B cell (primary cell): ENCODE measurements around the gene STRA8. TPM values are rescaled to one million over a fixed set of nuclear protein-coding genes. Genes with fewer than 3 reads are reported as not detected.

ENCODE experiments used
- ATAC-seq: fragments of 200-7000 bp; cut with Tn5 transposase; one replicate; pipeline ENCODE4 v1.10.0; 2021; ENCODE audit warnings: low read depth, mild to moderate bottlenecking, moderate number of reproducible peaks, moderate library complexity
- CTCF ChIA-PET: fragments of 350-600 bp; sonication (Branson Sonifier 250); formaldehyde crosslinking; loops from one replicate; lab custom pipeline; 2021; ENCODE audit warnings: antibody characterized with exemption, inconsistent platforms; lab: Charles Lee
- POLR2A ChIA-PET: fragments of 350-600 bp; sonication (Branson Sonifier 250); formaldehyde crosslinking; loops from one replicate; lab custom pipeline; 2021; ENCODE audit warnings: antibody characterized with exemption; lab: Charles Lee
- DNase-seq: peaks from one replicate; pipeline ENCODE4 v3.0.0; 2013
- H2AFZ ChIP-seq: 2 replicates; pipeline ENCODE4 v1.6.1; 2012; ENCODE audit warnings: mild to moderate bottlenecking, low read depth, low read length; ENCODE audit not compliant: insufficient read depth, poor library complexity, severe bottlenecking
- H3K27ac ChIP-seq, 2 donors: 1 replicate in 1 of 2; 2 replicates in 1 of 2; pipeline ENCODE4 v1.5.1; 2012 to 2013; ENCODE audit warnings: low read length in 2 of 2, mild to moderate bottlenecking in 2 of 2, moderate library complexity in 1 of 2
- H3K27me3 ChIP-seq, 4 experiments: fragments of 200-600 bp in 1 of 4; sonication (generic) in 1 of 4; replicated peaks in 1 of 4; 1 replicate in 2 of 4; 2 replicates in 2 of 4; pipeline versions ENCODE4 v1.6.1 to v1.7.0; 2013 to 2016; ENCODE audit warnings: low read length in 3 of 4, mild to moderate bottlenecking in 2 of 4, mixed read lengths in 1 of 4, moderate library complexity in 1 of 4; ENCODE audit not compliant: insufficient read depth in 4 of 4, control insufficient read depth in 3 of 4; ENCODE audit errors: control extremely low read depth in 1 of 4
- H3K36me3 ChIP-seq, 2 experiments: replicated peaks in 1 of 2; 1 replicate in 1 of 2; 2 replicates in 1 of 2; pipeline versions ENCODE4 v1.6.1 to v1.7.1; 2013; ENCODE audit warnings: low read length in 1 of 2; ENCODE audit not compliant: insufficient read depth in 2 of 2, control insufficient read depth in 1 of 2; ENCODE audit errors: control extremely low read depth in 1 of 2, extremely low read depth in 1 of 2
- H3K4me1 ChIP-seq, 2 donors: fragments of 200-600 bp in 1 of 2; sonication (generic) in 1 of 2; 1 replicate in 1 of 2; 2 replicates in 1 of 2; pipeline versions ENCODE4 v1.5.1 to v1.6.1; 2013 to 2017; ENCODE audit warnings: low read length in 2 of 2; ENCODE audit not compliant: control insufficient read depth in 2 of 2, insufficient read depth in 2 of 2
- H3K4me2 ChIP-seq: replicated peaks from 2 replicates; pipeline ENCODE3; 2012; ENCODE audit warnings: mild to moderate bottlenecking, low read depth, low read length; ENCODE audit not compliant: poor library complexity, severe bottlenecking
- H3K4me3 ChIP-seq, 5 experiments: fragments of 200-600 bp in 1 of 5; sonication (generic) in 1 of 5; 1 replicate in 3 of 5; 2 replicates in 2 of 5; pipeline versions ENCODE4 v1.5.1 to v1.7.0; 2011 to 2016; ENCODE audit warnings: low read length in 4 of 5, mild to moderate bottlenecking in 4 of 5, low read depth in 2 of 5, control low read depth in 1 of 5, moderate library complexity in 1 of 5; ENCODE audit not compliant: insufficient read depth in 1 of 5; ENCODE audit errors: control extremely low read depth in 1 of 5, extremely low read depth in 1 of 5
- H3K79me2 ChIP-seq: fragments of 200-600 bp; sonication (generic); one replicate; pipeline ENCODE4 v1.6.0; 2016; ENCODE audit warnings: low read length; ENCODE audit not compliant: control insufficient read depth, insufficient read depth
- H3K9ac ChIP-seq: fragments of 200-600 bp; sonication (generic); 2 replicates; pipeline ENCODE4 v1.6.1; 2017; ENCODE audit warnings: mild to moderate bottlenecking, low read length, moderate library complexity
- H3K9me3 ChIP-seq, 3 donors: one replicate each; pipeline versions ENCODE4 v1.6.1 to v1.7.1; 2013; ENCODE audit warnings: low read length in 2 of 3; ENCODE audit not compliant: control insufficient read depth in 2 of 3, insufficient read depth in 1 of 3; ENCODE audit errors: control extremely low read depth in 1 of 3
- H4K20me1 ChIP-seq: 2 replicates; pipeline ENCODE4 v1.6.0; 2012; ENCODE audit warnings: mild to moderate bottlenecking, low read length; ENCODE audit not compliant: insufficient read depth, control insufficient read depth, poor library complexity, severe bottlenecking
- H3K27ac Mint-ChIP-seq: one replicate; pipeline ENCODE4 v1.8.0; 2021; ENCODE audit warnings: mixed read lengths
- H3K27me3 Mint-ChIP-seq: one replicate; pipeline ENCODE4 v1.8.0; 2021; ENCODE audit warnings: mixed read lengths
- H3K4me1 Mint-ChIP-seq: one replicate; pipeline ENCODE4 v1.8.0; 2021; ENCODE audit warnings: mixed read lengths
- H3K4me3 Mint-ChIP-seq: one replicate; pipeline ENCODE4 v1.8.0; 2021; ENCODE audit warnings: mixed read lengths
- H3K9me3 Mint-ChIP-seq: one replicate; pipeline ENCODE4 v1.8.0; 2022; ENCODE audit warnings: mixed read lengths; ENCODE audit not compliant: insufficient read depth
- CTCF ChIP-seq: fragments of 200-600 bp; IDR thresholded peaks from one replicate; pipeline ENCODE4 v1.8.0; 2022; ENCODE audit warnings: antibody characterized with exemption, mild to moderate bottlenecking
- EZH2 ChIP-seq: IDR thresholded peaks from 2 replicates; pipeline ENCODE4 v1.6.1; 2012; ENCODE audit warnings: borderline replicate concordance, low read depth, mild to moderate bottlenecking, moderate library complexity, low read length; ENCODE audit not compliant: insufficient read depth, poor library complexity, severe bottlenecking
- WGBS: methylation state at CpG from one replicate; pipeline ENCODE4 v1.1.5; 2013; ENCODE audit warnings: missing lambda C conversion rate; ENCODE audit not compliant: insufficient coverage; 5-methylcytosine and 5-hydroxymethylcytosine counted together
- intact Hi-C: fragments of 100-400 bp; cut with micrococcal nuclease; formaldehyde crosslinking; loops from one replicate; pipeline ENCODE4 v1.10.0; 2022
- polyA plus RNA-seq: library from polyadenylated mRNA; depleted of rRNA; stranded (reverse); fragments of >200 nt; gene quantifications from 2 replicates; pipeline ENCODE4 v1.2.3, GENCODE V29; 2012
- total RNA-seq, 2 donors: library from RNA; stranded (reverse); fragments of 120-200 nt in 1 of 2; gene quantifications; 1 replicate in 1 of 2; 2 replicates in 1 of 2; pipeline versions ENCODE4 v1.2.3 to v1.2.4, GENCODE V29; 2013 to 2022

Gene STRA8
- total and polyA plus RNA-seq, 2 donors (not counting 1 experiment from before 2014, with no cell fraction given): not detected

GRCh38 chr7:135285547-135286233 is 52.1 kb downstream of the STRA8 start:
- POLR2A ChIA-PET: no interaction called here

More at GRCh38 chr7:135285547-135286233, 52.1 kb downstream of the STRA8 start:
- no peak overlapping the region for H3K27ac ChIP-seq
- Mint-ChIP-seq H3K4me1 (peaks cover 8% of the 10 kb centered on the region), H3K27me3 (peaks cover 6% of the 10 kb centered on the region), H3K9me3 (no peaks in the 10 kb centered on the region), H3K27ac (no peak overlapping the region), H3K4me3 (no peak overlapping the region)
- H3K4me2 ChIP-seq: no peak overlapping the region
- H3K79me2 ChIP-seq: no peaks in the 10 kb centered on the region
- H3K36me3 ChIP-seq: no peaks in the 10 kb centered on the region
- intact Hi-C loops: no loop called here
- H4K20me1 ChIP-seq: no peaks in the 10 kb centered on the region
- TF ChIP-seq CTCF: no peak
- no peak for TF ChIP-seq EZH2
- H3K9ac ChIP-seq: no peak overlapping the region
- H2AFZ ChIP-seq: no peak overlapping the region
- peaks cover 4% of the 10 kb centered on the region in 2 donors for H3K4me1 ChIP-seq
- H3K27me3 ChIP-seq: peaks cover 0 to under 1% (median 0%) of the 10 kb centered on the region in 4 experiments
- ATAC-seq: no peak
- no peak overlapping the region for H3K4me3 ChIP-seq
- no peaks in the 10 kb centered on the region for H3K9me3 ChIP-seq
- CTCF ChIA-PET: interaction anchor here (3.3 kb wide), 1 partner anchor 11 kb away, joined by 15 read pairs; no protein-coding TSS in a partner anchor
- no peak for DNase-seq
- 80% methylated on average over 1 of the region's 5 CpGs for WGBS
